Raji (cell line): ENCODE data around the gene AK2.

Experiments used
- POLR2A ChIP-seq: IDR thresholded peaks from 2 replicates; pipeline ENCODE4 v1.6.1; 2011; ENCODE audit warnings: low read depth, low read length, control low read depth; ENCODE audit not compliant: insufficient read depth

Gene AK2

DNA sequence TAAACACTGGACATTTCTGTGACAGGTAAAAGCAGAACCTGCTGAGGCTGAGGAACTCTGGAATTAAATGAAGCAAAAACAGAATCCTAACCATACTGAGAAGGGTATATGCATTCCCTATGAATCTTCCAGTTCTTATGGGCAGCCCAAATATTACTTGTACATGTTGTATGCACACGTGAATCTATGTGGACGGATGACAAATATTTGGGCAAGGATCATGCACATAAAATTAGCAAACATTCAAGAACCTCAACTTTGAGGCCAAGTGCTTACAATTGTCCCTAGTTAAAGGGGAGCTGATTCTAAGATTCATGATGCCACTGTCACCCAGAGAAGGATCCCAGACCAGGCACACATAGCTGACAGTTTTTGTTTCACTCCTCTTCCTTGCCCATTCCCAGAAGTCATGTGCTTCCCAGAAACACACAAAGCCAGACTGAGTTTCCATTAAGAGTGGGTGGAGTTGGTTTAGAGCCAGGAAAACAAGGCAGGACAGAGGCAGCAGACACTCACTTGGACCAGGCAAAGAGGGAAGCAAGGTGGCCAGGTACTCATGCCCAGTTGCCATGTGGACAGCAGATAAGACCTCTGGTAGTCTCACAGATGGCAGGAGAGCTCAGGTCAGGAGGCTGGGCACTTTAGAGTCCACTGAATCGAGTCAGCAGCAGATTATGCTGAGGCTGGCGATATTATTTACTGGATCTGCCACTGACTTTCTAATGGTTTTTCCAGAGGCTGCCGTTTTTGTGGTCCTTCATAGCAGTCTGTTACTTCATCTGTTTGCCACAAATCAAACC, 25.6 kb downstream of the AK2 start:
- no peak for TF ChIP-seq POLR2A

DNA sequence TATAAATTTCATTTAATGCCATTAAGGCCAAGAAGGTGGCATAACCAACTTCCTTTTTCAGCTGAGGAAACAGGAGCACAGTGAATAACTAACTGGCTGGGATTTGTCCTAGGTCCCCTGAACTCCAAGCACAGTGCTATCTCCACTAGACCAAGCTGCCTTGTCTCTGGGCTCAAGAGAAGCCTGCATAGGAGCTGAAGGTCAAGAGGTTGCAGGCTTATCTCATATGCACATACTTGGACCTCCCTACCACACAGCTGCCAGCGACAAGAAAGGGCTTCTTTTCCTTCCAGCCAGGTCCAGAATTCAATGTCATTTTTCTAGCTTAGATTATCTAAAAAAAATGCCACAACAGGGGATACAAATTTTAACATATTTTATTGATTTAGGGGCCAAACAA, 27.1 kb downstream of the AK2 start:
- TF ChIP-seq POLR2A = no peak

GRCh38 chr1:33008051-33008914, 28.4 kb downstream of the AK2 start:
- TF ChIP-seq POLR2A = no peak

DNA sequence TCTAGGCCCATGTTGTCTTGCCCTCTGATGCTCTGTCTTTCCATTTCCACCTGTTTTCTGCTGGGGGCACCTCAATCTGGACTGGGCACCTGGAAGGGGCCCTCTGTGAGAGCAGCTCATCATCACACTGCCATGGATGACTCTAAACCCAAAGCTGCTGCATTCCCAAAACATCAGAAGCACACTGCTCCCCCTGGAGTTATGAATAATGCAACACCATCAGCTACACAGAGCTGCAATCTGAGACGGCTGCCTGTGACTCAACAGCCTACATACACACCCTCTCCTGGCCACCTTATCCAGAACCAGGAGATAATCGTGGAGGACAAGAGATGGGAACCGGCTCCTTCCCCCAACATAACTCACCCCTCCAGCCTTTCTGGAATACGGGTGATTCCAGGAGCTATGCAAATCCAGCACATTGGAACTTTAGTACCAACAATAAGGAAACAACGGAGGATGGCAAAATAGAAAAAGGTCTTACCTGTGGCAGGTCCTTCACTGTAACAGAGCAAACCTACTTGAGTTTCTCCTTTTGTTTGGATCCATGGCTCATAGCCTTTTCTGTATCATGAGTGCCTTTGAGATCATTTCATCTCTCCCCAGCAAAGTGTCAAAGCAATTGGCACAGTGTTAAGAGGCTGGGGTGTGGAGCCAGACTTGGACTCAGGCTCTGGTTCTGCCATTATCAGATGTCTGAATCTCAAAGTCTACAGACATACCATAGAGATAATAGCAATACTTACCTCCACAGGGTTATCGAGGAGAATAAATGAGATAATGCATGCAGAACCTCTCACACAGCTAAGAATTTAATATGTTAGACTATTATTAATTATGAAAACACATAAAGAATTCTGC, 29.3 kb downstream of the AK2 start:
- no peak for TF ChIP-seq POLR2A

- no peak for TF ChIP-seq POLR2A
Measured at GRCh38 chr1:33005838-33006421, 30.8 kb downstream of the AK2 start.

DNA sequence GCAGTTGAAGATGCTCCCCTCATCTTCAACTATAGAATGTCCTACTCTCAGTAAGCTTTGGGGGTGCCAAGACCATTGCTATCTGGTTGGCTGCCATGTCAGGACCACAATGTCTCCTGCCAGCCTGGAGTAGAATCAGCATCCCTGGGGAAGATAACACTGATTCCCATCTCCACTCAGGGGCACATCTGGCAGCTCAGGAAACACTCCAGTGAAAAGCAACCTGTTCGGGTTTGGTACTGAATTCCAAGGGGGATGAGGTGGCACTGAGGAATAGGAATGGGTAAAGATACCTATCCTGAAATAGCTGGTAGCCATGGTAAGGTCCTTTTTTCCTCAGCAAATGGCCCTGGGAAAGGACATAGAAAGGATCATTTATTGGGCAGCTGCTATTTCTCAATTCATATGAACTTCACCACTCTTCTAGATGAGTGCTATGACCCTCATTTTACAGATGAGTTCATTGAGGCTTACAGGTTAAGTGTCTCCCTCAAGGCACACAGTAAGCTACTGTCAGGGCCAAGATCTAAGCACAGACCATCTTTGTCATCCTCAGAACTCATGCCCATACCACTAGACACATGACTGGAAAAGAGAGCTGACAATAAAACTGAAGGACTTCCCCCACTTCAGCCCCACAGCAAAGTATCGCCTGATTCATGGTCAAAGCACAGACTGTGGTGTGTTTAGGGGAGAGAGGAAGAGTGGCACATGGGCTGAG, 31.4 kb downstream of the AK2 start:
- TF ChIP-seq POLR2A = no peak

- no peak for TF ChIP-seq POLR2A
Measured at GRCh38 chr1:33004613-33005012, 32.1 kb downstream of the AK2 start.

DNA sequence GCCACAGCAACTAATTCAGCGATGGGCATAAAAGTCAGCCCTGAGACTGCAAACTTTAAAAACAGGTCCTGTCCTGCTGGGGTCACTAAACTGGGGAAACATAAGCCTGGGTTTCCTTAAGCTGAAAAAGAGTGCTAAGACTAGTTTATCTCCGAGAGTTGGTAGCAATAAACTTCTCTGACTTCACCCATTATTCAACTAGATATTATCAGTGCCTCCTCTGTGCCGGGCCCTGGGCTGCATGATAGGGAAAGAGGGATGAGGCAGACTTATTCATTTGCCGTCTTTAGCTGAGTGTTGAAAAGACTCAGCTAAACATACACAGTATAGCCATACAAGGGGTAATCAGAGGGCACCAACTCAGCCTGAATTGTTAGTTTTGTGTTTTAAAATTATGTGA, 33.0 kb downstream of the AK2 start:
- no peak for TF ChIP-seq POLR2A

GRCh38 chr1:33002006-33002405, 34.7 kb downstream of the AK2 start:
- TF ChIP-seq POLR2A = no peak

DNA sequence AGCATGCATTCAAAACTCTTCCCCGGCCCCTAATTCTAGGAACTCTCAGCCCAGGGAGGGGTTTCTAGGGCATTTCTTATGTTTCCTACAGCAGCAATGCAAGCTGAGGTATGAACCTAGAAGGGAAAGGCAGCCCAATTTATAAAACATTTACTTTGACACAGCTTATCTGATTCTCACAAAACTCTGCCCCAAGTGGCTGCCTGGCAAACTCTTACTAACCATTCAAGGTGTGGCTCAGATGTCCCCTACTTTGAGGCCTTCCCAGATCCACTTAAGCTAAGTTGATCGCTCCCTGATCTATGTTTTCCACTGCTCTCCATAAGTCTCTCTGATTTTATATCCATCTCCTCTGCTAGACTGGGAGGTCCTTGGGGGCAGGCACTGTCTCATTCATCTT, 35.4 kb downstream of the AK2 start:
- no peak for TF ChIP-seq POLR2A

DNA sequence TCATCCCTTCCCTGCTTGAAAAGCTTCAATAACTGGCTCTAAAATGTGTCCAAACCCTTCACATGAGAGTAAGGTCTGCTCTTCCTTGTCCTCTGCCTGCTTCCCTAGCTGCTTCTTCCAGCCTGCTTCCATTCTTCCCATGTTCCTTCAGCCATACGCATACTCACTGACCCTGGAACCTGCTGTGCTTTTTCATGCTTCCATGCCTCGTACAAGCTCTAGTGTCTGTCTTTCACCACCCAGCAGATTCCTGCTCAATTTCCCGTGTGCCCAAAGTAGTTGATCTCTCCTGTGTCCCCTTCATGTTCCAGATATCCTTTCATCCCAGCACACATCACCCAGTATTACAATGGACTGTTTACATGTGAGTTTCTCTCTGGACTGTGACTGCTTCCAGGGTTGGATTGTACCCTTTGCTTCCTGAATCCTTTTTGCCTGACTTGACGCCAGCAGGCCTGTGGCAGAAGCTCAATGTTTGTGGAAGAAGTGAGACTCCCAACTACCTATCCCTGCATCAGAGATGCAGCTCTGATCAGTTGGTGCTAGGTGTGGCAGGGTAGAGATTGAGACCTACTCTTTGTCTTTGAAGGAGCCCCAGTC, 36.2 kb downstream of the AK2 start:
- TF ChIP-seq POLR2A = no peak

- TF ChIP-seq POLR2A = no peak
Measured at GRCh38 chr1:32998997-32999396, 37.7 kb downstream of the AK2 start.

GRCh38 chr1:32998064-32998463, 38.6 kb downstream of the AK2 start:
- no peak for TF ChIP-seq POLR2A

- TF ChIP-seq POLR2A = no peak
Measured at GRCh38 chr1:32997381-32997891, 39.2 kb downstream of the AK2 start.
